Activated naive CD4-positive, alpha-beta T cell treated with anti-CD3 and anti-CD28 coated beads, Interleukin-2, amount 10 ng/mL, durations not matched to agents 7 days and 5 days (primary cell): Measurements from ENCODE around the gene ME3.

Source experiments
- CTCF ChIA-PET: fragments of 350-600 bp; sonication (Branson Sonifier 250); formaldehyde crosslinking; loops from one replicate; lab custom pipeline; 2021; ENCODE audit warnings: antibody characterized with exemption; lab: Charles Lee
- DNase-seq: peaks from one replicate; pipeline ENCODE4 v3.0.0-alpha.2; 2020
- H3K27ac Mint-ChIP-seq: one replicate; pipeline ENCODE4 v1.8.0; 2021; ENCODE audit warnings: mild to moderate bottlenecking, moderate library complexity, mixed read lengths
- H3K27me3 Mint-ChIP-seq: one replicate; pipeline ENCODE4 v1.8.0; 2021; ENCODE audit warnings: mild to moderate bottlenecking, mixed read lengths
- H3K36me3 Mint-ChIP-seq: one replicate; pipeline ENCODE4 v1.8.0; 2021; ENCODE audit warnings: mixed read lengths
- H3K4me1 Mint-ChIP-seq: one replicate; pipeline ENCODE4 v1.8.0; 2021; ENCODE audit warnings: mixed read lengths
- H3K4me3 Mint-ChIP-seq: one replicate; pipeline ENCODE4 v1.8.0; 2021; ENCODE audit warnings: mild to moderate bottlenecking, moderate library complexity, mixed read lengths
- H3K9me3 Mint-ChIP-seq: one replicate; pipeline ENCODE4 v1.8.0; 2021; ENCODE audit warnings: mixed read lengths

ME3 gene

DNA sequence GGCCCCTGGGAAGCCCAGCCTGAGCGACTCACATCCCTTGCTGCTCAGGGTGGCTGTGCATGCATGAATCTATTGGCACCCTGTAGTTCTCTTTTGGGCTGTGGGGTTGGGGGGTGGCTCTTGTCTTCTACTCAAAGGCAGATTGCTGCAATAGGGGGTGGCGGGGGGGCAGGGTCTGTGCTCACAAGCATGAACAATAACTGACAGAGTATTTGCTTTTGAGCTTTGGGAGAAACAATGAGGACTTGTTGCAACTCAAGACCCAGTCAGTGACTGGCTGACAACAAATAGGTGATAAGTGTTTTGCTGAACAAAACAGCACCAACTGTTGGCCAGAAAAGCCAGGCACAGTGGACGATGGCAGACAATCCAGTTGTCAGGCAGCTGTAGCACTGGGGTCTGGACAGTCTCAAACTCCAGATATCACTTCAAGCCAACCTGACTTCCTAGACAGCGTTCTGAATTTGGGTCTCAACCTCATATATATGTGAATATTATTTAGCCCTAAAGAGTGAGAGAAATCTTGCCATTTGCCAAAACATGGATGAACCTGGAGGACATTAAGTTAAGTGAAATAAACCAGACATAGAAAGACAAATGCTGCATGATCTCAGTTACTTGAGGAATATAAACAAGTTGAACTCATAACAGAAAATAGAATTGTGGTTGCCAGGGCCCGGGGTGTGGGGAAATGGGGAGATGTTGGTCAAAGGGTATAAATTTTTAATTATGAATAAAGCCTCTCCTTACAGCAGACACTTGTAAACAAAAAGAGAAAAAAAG is 61.7 kb downstream of the ME3 start:
- no peak overlapping the region for H3K27ac Mint-ChIP-seq
- CTCF ChIA-PET = interaction anchor here (1.0 to 1.2 kb wide), 2 partner anchors 128 to 154 kb away, joined by 3 to 4 read pairs; no protein-coding TSS in a partner anchor
- no peak for DNase-seq
- H3K4me1 Mint-ChIP-seq = peaks cover 2% of the 10 kb centered on the region
- H3K4me3 Mint-ChIP-seq = no peak overlapping the region
- no peaks in the 10 kb centered on the region for H3K36me3 Mint-ChIP-seq
- peaks cover 3% of the 10 kb centered on the region for H3K27me3 Mint-ChIP-seq
- H3K9me3 Mint-ChIP-seq = peaks cover 3% of the 10 kb centered on the region

DNA sequence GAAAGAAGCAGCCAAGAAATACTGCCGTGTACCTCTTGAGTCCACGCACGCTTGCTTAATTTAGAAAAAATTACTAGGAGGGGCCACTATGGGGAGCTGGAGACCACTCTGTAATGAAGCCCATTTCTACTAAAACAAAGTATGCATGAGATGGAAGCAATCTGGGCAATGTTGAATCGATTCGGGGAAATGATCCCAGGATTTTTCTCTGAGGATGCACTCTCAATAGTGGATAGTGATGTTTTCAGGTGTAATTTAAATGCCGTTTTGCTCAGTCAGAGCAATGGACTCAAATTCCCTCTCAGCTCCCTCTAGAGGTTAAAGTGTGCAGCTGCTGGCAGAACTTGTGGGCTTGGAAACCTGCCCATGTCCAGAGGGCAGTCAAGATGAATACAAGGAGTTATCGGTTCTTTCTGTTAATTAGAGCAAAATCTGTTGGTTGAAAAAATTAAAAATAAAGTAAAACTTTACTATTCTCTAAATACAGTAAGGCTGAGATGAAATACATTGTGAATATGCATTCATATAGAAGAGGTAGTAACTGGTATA is 64.1 kb downstream of the ME3 start:
- no peaks in the 10 kb centered on the region for H3K36me3 Mint-ChIP-seq
- no peak overlapping the region for H3K27ac Mint-ChIP-seq
- no peaks in the 10 kb centered on the region for H3K9me3 Mint-ChIP-seq
- CTCF ChIA-PET = interaction anchor here (0.6 to 4.4 kb wide), 23 partner anchors 10 to 913 kb away, joined by 3 to 50 read pairs (median 4); partner anchors contain the start of gene PRSS23
- no peak overlapping the region for H3K4me3 Mint-ChIP-seq
- H3K27me3 Mint-ChIP-seq = no peaks in the 10 kb centered on the region
- H3K4me1 Mint-ChIP-seq = peaks cover 2% of the 10 kb centered on the region
- DNase-seq = peak; percentile 53

DNA sequence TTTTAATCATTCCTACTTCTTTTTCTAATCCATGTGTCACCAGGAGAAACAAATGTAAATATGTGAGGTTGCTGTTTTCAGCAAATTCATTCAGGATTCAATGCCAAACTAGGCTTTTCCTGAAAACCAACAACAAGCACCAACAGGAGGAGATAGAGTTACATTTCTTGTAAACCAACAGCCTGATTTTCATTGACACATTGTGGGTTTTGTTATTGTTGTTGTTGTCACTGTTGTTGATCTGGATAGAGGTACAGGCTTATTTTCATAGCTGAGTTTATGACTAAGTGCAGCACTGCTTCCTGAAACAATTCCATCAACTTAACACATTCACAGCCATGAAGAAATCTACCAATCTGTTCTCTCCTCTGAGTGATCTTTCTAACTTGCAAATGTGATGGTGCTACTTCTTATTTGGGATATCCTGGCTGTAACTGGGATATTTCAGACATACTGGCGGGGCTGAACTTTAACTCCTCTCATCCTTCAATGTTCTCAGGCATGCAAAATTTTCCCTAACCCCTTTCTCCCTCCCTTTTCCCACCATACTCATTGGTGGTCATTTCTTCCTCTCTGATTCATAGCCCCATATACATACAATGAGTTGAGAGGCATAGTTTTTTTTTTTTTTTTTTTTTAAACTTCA is 65.5 kb downstream of the ME3 start:
- Mint-ChIP-seq H3K27ac (no peak overlapping the region), H3K4me3 (no peak overlapping the region), H3K36me3 (no peaks in the 10 kb centered on the region), H3K9me3 (peaks cover 1% of the 10 kb centered on the region), H3K27me3 (no peaks in the 10 kb centered on the region), H3K4me1 (peaks cover 2% of the 10 kb centered on the region)
- no peak for DNase-seq
- CTCF ChIA-PET = interaction anchor here (1.4 to 4.4 kb wide), 5 partner anchors 13 to 208 kb away, joined by 3 to 50 read pairs (median 13); no protein-coding TSS in a partner anchor

DNA sequence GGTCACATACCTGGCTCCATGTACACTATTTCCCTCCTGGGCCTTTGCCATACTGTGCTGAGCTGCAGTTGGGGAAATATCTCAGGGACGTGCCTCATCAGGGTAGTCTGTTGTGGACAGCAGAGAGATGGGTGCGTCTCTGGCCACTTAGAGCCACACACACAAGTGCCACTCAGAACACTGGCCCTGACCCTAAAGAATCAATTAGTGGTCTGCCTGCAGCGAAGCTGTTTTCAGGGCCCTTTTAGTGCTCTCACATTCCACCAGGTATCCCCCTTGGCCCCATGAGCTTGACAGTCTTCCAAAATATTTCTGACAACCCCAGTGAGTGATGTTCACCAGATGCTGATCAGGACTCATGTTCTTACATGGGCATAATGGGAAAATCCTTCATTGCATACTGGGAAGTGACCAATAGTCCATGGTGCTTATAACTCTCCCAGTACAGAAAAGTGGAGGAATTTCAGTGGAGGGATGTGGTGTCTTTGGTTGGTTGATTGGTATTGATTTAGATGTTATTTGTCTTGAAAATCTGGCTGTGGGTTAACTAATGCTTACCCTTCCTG is 66.1 kb downstream of the ME3 start:
- CTCF ChIA-PET = interaction anchor here (4.0 to 4.4 kb wide), 2 partner anchors 12 to 151 kb away, joined by 26 to 50 read pairs; no protein-coding TSS in a partner anchor
- no peak for DNase-seq
- H3K36me3 Mint-ChIP-seq = no peaks in the 10 kb centered on the region
- H3K27me3 Mint-ChIP-seq = no peaks in the 10 kb centered on the region
- peaks cover 1% of the 10 kb centered on the region for H3K9me3 Mint-ChIP-seq
- H3K27ac Mint-ChIP-seq = no peak overlapping the region
- no peak overlapping the region for H3K4me3 Mint-ChIP-seq
- H3K4me1 Mint-ChIP-seq = peaks cover 2% of the 10 kb centered on the region

DNA sequence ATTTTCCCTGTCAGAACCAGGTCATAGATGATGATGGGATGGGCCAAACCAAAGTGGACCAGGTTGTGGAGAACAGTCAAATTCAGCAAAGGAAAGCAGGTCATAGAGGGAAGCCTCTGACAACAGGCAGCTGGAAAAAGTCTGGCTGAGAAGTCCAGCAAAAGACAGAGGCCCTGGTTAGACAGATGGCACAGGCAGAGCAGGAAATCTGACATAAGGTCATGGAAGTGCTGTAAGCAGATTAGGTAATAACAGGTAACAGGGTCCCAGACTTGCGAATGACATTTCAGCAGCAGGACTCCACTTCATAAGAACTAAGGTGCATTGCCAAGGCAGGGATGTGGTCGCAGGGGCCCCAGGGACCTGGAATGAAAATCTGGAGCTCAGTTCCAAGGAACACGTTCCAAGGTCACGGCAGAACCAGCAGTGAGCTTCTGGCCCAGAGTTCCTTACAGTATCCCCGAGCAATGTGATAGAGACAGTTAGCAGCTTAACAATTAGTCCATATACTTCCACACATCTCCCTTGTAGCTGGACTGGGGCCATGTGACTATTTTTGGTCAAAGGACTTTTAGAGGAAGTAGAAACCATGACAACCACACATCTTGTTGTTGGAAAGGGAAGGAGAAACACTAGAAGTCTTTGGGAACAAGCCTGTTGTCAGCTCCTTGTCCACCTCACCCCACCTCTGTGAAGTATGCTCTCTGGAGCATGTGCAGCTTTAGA is 75.4 kb downstream of the ME3 start:
- no peak overlapping the region for H3K4me3 Mint-ChIP-seq
- CTCF ChIA-PET = interaction anchor here (1.0 kb wide), 1 partner anchor 11 kb away, joined by 5 read pairs; no protein-coding TSS in a partner anchor
- H3K36me3 Mint-ChIP-seq = no peaks in the 10 kb centered on the region
- H3K4me1 Mint-ChIP-seq = peaks cover 19% of the 10 kb centered on the region
- H3K9me3 Mint-ChIP-seq = no peaks in the 10 kb centered on the region
- no peak for DNase-seq
- H3K27ac Mint-ChIP-seq = no peak overlapping the region
- H3K27me3 Mint-ChIP-seq = no peaks in the 10 kb centered on the region

DNA sequence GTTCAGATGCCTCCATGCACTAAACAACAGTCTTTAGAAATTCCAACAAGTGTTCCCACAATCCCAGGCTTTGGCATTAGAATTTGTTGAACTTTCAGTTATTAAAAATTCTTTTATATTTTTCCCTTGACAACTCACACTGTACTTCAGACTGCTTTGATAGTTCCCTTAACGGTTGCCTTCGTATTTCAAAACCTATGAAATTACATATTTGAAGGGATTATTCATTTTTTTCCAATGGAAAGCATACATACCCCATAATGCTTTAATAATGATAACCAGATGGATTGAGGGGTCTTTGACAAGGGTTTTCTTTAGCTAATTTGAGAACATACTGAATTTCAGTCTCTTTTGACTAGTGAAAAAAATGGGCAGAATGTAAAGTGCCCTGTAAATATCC is 76.5 kb downstream of the ME3 start:
- no peak for DNase-seq
- no peaks in the 10 kb centered on the region for H3K9me3 Mint-ChIP-seq
- H3K27ac Mint-ChIP-seq = no peak overlapping the region
- H3K4me3 Mint-ChIP-seq = no peak overlapping the region
- peaks cover 23% of the 10 kb centered on the region for H3K4me1 Mint-ChIP-seq
- CTCF ChIA-PET = interaction anchor here (4.5 kb wide), 1 partner anchor 12 kb away, joined by 26 read pairs; no protein-coding TSS in a partner anchor
- no peaks in the 10 kb centered on the region for H3K27me3 Mint-ChIP-seq
- H3K36me3 Mint-ChIP-seq = no peaks in the 10 kb centered on the region

DNA sequence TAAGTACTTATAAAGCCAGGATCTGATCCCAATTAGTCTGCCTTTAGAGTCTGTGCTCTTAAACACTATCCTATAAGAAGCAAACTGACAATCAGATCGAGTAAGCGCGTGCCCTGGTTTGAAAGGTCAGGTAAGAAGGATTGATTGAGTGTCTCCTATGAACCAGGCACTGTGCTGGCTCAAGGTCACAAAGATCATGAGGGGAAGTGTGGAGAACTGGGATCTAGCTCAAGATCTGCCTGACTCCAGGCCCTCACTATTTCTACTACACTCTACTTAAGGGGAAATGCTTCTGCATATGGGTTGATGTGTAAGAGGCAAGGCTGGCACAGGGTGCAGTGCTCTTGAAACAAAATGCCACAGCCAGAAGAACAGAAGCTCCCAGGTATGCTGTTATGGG is 77.0 kb downstream of the ME3 start:
- H3K27me3 Mint-ChIP-seq = no peaks in the 10 kb centered on the region
- no peak overlapping the region for H3K4me3 Mint-ChIP-seq
- CTCF ChIA-PET = interaction anchor here (4.5 kb wide), 1 partner anchor 13 kb away, joined by 26 read pairs; no protein-coding TSS in a partner anchor
- H3K9me3 Mint-ChIP-seq = no peaks in the 10 kb centered on the region
- no peak overlapping the region for H3K27ac Mint-ChIP-seq
- DNase-seq = no peak
- no peaks in the 10 kb centered on the region for H3K36me3 Mint-ChIP-seq
- peaks cover 23% of the 10 kb centered on the region for H3K4me1 Mint-ChIP-seq

DNA sequence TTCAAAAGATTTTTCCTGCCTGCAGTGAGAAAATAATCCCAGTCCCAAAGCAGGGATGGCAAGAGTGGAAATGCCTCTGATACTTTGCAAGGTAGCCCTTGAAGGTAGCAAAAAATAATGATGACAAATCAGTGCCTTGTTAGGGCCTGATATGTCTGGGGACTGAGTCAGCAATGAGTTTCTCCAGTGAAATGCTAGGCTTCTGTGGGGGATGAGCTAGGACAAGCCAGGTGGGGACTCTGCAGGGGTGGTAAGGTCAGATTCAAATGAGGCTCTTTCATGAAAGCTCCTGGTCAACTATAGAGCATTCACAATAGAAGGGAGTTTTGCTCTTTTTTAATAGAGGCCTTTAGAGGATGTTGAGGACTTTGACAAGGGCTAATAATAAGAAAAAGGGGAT is 77.7 kb downstream of the ME3 start:
- peaks cover 23% of the 10 kb centered on the region for H3K4me1 Mint-ChIP-seq
- DNase-seq = no peak
- no peaks in the 10 kb centered on the region for H3K9me3 Mint-ChIP-seq
- no peak overlapping the region for H3K27ac Mint-ChIP-seq
- CTCF ChIA-PET = interaction anchor here (4.5 kb wide), 1 partner anchor 13 kb away, joined by 26 read pairs; no protein-coding TSS in a partner anchor
- no peaks in the 10 kb centered on the region for H3K36me3 Mint-ChIP-seq
- H3K27me3 Mint-ChIP-seq = no peaks in the 10 kb centered on the region
- H3K4me3 Mint-ChIP-seq = no peak overlapping the region

DNA sequence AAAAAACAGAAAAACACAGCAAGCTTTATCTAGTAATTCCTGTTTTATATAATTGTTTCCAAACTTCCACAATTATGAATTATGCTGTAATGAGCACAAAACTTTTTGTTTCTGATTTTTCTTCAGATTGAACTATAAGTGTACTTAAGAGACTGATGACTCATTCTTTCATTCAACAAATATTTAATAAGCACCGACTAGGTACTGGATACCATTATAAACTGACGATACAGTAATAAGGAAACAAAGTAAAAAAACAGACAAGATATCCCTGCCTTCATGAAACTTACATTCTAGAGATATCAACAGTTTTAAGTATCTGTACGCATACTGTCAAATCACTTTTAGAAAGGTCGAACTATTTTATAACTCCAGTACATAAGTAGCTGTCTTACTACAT is 78.6 kb downstream of the ME3 start:
- Mint-ChIP-seq H3K27ac (no peak overlapping the region), H3K4me1 (peaks cover 23% of the 10 kb centered on the region)

DNA sequence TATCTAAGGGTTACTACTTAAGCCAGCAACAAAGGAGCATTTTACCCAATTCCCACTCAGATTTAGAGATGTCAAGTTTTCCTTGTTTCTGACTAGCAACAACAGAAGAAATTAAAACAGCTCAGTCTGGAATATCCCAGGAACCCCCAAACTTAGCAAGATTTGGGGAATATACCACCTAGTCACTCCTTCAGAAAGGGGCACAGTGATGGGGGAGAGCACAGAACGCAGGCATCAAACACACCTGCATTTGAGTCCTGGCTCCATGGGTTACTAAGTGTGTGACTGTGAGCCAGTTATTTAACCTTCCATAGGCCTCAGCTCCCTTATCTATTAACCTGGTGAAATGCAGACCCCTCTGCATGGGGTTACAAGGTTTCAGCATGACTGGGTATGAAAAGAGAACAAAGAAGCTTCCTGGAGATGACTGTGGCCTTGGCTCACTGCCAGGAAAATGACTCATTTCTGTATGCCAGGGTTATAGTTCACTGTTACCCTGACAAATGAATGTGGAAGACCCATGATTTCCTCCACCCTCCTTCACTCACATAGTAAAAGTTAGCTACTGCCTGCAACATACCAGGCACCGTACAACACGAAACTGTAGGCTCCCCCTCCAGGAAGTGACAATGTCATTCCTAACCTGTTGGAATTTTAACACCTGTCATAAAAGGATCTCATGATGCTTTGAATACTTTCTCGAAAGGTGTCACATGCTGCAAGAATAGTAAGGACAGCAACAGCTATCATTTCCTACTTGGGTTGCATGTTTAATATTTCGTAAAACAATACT is 79.6 kb downstream of the ME3 start:
- CTCF ChIA-PET = interaction anchor here (4.5 kb wide), 1 partner anchor 15 kb away, joined by 26 read pairs; no protein-coding TSS in a partner anchor
- Mint-ChIP-seq H3K27ac (peak overlapping the region; percentile 46), H3K4me3 (no peak overlapping the region), H3K27me3 (no peaks in the 10 kb centered on the region), H3K4me1 (peaks cover 23% of the 10 kb centered on the region), H3K36me3 (no peaks in the 10 kb centered on the region), H3K9me3 (no peaks in the 10 kb centered on the region)
- peak; percentile 77 for DNase-seq

More for the DNA sequence above, 78.6 kb downstream of the ME3 start:
- Mint-ChIP-seq H3K27me3 (no peaks in the 10 kb centered on the region), H3K36me3 (no peaks in the 10 kb centered on the region), H3K4me3 (no peak overlapping the region), H3K9me3 (no peaks in the 10 kb centered on the region)
- DNase-seq = no peak
- CTCF ChIA-PET = interaction anchor here (4.5 kb wide), 1 partner anchor 14 kb away, joined by 26 read pairs; no protein-coding TSS in a partner anchor

DNA sequence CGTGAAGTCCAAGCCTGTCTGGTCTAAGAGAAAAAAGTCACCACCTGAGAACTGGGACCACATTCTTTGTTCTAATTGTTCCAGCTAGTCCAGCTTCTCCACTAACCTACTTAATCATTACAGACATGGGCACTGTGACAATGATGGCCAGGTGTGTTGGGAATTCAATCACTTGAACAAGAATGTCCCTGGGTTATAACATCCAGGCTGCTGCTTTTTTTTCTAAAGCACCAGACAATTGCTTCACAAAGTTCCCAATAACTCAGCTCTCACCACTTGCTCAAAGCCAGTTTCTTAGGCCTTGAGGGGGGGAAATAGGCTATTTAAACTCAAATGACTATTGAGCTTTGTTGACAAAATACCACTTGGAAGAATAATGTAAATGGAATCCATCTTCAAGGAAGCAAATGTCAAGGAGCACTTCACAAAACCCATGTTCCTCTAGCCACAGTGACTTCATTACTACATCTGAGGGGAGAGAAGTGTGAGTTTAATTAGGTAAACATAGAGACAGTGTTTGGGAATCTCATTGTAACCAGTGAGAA is 80.3 kb downstream of the ME3 start:
- Mint-ChIP-seq H3K27me3 (no peaks in the 10 kb centered on the region), H3K9me3 (no peaks in the 10 kb centered on the region), H3K4me1 (peaks cover 23% of the 10 kb centered on the region), H3K36me3 (no peaks in the 10 kb centered on the region), H3K27ac (peak overlapping the region; percentile 8), H3K4me3 (no peak overlapping the region)
- CTCF ChIA-PET = interaction anchor here (4.5 kb wide), 1 partner anchor 16 kb away, joined by 26 read pairs; no protein-coding TSS in a partner anchor
- no peak for DNase-seq

DNA sequence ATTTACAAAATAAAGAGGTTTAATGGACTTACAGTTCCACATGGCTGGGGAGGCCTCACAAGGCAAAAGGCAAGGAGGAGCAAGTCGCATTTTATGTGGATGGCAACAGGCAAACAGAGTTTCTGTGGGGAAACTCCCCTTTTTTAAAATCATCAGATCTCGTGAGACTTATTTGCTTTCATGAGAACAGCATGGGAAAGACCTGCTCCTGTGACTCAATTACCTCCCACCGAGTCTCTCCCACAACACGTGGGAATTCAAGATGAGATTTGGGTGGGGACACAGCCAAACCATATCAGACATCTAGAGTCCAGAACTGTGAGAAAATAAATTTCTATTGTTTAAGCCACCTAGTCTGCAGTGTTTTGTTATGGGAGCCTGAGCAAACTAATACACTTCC is 80.8 kb downstream of the ME3 start:
- Mint-ChIP-seq H3K4me3 (no peak overlapping the region), H3K36me3 (no peaks in the 10 kb centered on the region), H3K4me1 (peaks cover 23% of the 10 kb centered on the region), H3K27ac (no peak overlapping the region), H3K27me3 (no peaks in the 10 kb centered on the region), H3K9me3 (no peaks in the 10 kb centered on the region)
- CTCF ChIA-PET = interaction anchor here (4.5 kb wide), 1 partner anchor 16 kb away, joined by 26 read pairs; no protein-coding TSS in a partner anchor
- DNase-seq = no peak
